HG02840 (cell line): ENCODE data around the gene HOXC10.

ENCODE experiments used
- ATAC-seq: cut with Tn5 transposase; IDR thresholded peaks from one replicate; pipeline ENCODE4 v1.9.1; 2021; ENCODE audit warnings: mild to moderate bottlenecking, moderate library complexity, moderate number of reproducible peaks; ENCODE audit not compliant: unreplicated experiment, low FRiP score

HOXC10 gene

GRCh38 chr12:53950437-53950773 is 34.5 kb upstream of the HOXC10 start:
- ATAC-seq = no peak

DNA sequence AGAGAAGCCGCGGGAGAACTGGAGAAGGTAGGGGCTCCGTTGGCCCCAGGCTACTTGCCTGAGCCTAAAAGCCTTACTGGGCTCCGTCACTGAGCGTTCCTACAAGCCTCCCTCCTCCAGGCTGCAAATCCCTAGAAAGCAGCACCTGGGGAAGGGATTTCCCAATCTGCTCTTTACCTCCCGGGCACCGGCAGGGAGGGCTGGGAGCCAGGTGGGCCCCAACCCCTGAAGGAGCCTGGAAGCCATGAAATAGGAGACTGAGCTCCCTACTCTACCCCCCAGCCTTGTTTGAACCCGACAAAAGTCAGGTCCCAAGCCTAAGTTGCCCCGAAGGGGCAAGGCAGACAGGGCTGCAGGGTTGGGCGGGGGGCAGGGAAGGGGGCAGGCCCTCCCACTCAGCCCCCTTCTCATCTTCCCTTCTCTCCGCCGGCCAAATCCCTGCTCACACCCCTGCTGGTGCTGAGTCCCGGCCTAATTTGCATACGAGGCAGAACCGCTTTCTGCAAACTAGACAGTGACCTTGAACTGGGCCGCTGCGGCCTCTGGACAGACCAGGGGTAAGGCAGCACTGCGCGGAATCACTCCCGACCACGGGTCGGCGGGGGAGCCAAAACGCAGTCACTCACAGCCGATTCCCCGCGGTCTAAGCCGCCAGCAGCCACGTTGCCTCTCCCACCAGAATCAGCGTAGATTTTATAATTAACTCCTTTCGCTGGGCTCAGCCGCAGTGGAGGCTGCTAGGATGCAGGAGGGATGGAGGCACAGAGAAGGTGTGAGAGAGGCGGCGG is 34.0 kb upstream of the HOXC10 start:
- ATAC-seq = no peak

DNA sequence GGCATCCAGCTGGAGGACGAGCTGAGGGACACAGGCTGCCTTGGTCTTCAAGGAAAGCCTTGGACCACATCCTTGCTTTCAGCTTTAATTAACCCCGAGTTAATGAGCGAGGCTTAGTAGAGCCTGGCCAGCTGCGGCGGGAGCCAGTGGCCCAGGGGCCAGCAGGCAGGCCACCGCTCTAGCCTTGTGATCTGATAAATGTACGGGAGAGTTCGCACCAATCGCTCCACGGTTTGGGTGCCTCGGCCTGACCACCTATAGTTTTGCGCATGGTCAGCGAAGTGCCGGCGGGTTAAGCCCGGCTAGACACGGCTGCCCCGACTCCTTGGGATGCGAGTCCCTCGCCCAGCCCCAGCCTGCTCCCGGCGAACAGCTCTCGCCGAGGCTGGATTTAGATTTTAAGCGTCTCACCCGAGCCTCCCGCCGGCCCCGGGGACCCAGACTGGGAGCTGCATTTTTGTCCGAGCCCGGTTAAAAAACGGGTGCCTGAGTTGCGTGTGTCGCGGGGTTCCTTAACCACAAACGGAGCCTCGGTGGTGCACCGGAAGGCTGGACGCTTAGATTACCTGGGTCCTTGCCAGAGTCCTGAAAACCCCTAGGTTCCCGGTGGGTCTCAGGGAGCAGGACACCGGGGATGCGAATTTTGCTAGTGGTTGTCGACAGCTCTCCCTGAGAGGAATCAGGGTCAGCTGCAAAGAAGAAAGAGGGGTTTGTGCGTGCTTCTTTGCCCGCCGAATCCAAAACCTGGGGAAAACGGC is 33.2 kb upstream of the HOXC10 start:
- ATAC-seq = no peak

- no peak for ATAC-seq
Measured at GRCh38 chr12:53952335-53952694, 32.6 kb upstream of the HOXC10 start.

GRCh38 chr12:53952871-53953734 is 31.8 kb upstream of the HOXC10 start:
- no peak for ATAC-seq

- ATAC-seq = no peak
Measured at GRCh38 chr12:53953831-53954693, 30.9 kb upstream of the HOXC10 start.

DNA sequence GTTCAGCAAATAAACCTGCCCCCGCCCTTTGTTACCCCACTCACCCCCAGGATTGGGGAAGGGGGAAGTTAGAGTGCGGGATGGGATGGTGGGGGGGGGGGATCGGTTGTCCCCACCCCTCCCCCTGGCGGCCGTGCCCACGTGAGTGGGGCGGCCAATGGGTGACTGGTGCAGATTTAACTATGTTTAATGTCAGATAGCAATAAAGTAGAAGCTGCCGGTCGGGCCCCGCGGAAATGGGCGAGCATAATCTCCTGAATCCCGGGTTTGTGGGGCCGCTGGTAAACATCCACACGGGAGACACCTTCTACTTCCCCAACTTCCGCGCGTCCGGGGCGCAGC is 30.3 kb upstream of the HOXC10 start, which contains the start of gene HOXC12:
TSS of gene HOXC12 (plus strand) at position 210 of the 342 bp plus-strand sequence. CDS start at position 237, 27 bp downstream.
- ATAC-seq = no peak

DNA sequence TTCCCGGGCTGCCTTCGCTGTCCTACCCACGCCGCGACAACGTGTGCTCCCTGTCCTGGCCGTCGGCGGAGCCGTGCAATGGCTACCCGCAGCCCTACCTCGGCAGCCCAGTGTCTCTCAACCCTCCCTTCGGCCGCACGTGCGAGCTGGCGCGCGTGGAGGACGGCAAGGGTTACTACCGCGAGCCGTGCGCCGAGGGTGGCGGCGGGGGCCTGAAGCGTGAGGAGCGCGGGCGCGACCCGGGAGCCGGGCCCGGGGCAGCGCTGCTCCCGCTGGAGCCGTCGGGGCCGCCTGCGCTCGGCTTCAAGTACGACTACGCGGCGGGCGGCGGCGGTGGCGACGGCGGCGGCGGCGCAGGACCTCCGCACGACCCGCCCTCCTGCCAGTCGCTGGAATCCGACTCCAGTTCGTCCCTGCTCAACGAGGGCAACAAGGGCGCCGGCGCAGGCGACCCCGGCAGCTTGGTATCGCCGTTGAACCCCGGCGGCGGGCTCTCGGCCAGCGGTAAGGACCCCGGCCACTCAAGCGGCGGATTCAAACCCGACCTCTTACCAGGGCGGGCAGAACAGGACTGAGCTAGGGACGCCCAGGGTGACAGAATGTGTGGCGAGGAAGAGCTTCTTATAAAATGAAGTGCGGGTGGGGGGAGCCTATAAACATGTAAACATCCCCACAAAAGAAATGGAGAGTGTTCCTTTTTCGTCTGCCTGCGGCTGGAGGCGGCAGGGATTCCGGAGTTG is 29.7 kb upstream of the HOXC10 start:
- no peak for ATAC-seq

- ATAC-seq = no peak
Measured at GRCh38 chr12:53955776-53956250, 29.1 kb upstream of the HOXC10 start.

GRCh38 chr12:53956251-53956887 is 28.6 kb upstream of the HOXC10 start:
- no peak for ATAC-seq

- no peak for ATAC-seq
Measured at GRCh38 chr12:53956914-53957536, 27.9 kb upstream of the HOXC10 start.

DNA sequence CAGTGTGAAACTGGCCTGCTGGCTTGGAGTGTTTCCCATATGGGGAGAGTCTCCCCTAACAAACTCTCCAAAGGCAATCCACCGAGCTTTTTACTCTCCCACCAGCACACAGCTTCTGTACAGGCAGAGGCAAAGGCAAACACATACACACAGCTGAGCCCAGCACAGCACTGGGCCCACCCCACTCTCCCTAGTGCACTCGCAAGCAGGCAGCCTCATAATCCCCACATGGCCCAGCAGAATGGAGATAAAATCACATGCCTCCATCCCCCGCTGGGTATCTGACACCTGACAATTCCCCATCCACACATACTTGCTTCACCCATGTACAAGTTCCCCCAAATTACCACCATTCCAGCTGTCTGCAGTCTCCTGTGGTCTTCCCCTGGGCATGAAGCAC is 26.8 kb upstream of the HOXC10 start:
- ATAC-seq = no peak

GRCh38 chr12:53959314-53959713 is 25.6 kb upstream of the HOXC10 start:
- no peak for ATAC-seq

GRCh38 chr12:53960187-53961024 is 24.5 kb upstream of the HOXC10 start:
- ATAC-seq = no peak

GRCh38 chr12:53961025-53961761 is 23.8 kb upstream of the HOXC10 start:
- ATAC-seq = no peak

DNA sequence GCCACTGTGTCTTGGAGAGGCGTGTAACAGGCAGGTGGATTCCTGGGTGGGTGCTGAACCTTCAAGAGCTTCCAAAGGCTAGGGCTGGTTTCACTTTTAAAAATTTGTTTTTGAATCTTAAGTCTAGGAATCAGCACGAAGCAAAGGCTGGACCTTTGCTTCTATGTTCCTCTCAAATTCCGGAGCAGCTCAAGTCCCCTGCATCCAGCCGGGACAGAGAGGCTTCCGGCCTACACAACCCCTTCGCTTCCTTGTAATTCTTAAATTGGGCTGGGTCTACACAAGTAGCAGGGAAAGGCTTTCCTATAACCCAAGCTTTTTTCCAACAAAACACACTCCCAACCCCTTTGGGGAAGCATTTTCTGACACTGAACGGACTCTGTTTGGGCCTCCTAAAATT is 21.9 kb upstream of the HOXC10 start:
- no peak for ATAC-seq
